IMR-90 (cell line): ENCODE results near the gene CCDC28B. TPM values are rescaled to one million over a fixed set of nuclear protein-coding genes. Genes with fewer than 3 reads are reported as not detected.

Source experiments
- ATAC-seq: fragments of 200-7000 bp; cut with Tn5 transposase; 2 replicates; pipeline ENCODE4 v1.9.1; 2020; ENCODE audit warnings: low read depth, mild to moderate bottlenecking, moderate library complexity
- BruUV-seq: library from RNA; stranded (reverse); fragments of 400-500 nt; replicated peaks from 2 replicates; lab custom pipeline; 2021; lab: Mats Ljungman, UMichigan
- CTCF ChIA-PET: fragments of 300-600 bp; formaldehyde crosslinking; extraction: SDS; loops from one replicate; lab custom pipeline; 2021; ENCODE audit warnings: antibody characterized with exemption; lab: Yijun Ruan, JAX
- POLR2A ChIA-PET: fragments of 300-600 bp; sonication (Branson Sonifier 250); formaldehyde crosslinking; loops from one replicate; lab custom pipeline; 2022; ENCODE audit warnings: antibody characterized with exemption; ENCODE audit not compliant: unreplicated experiment; lab: Charles Lee
- DNase-seq: peaks from one replicate; pipeline ENCODE4 v3.0.0; 2013
- H2AFZ ChIP-seq: replicated peaks from 2 replicates; pipeline ENCODE3; 2013; ENCODE audit warnings: low read length, mild to moderate bottlenecking; ENCODE audit not compliant: poor library complexity
- H2AK5ac ChIP-seq: 2 replicates; pipeline ENCODE4 v1.6.1; 2013; ENCODE audit warnings: low read depth, low read length, inconsistent platforms
- H2AK9ac ChIP-seq: replicated peaks from 2 replicates; pipeline ENCODE3; 2013; ENCODE audit warnings: mild to moderate bottlenecking, low read depth, low read length, moderate library complexity; ENCODE audit not compliant: poor library complexity
- H2BK120ac ChIP-seq: 2 replicates; pipeline ENCODE4 v1.6.1; 2013; ENCODE audit warnings: low read depth, low read length, inconsistent platforms
- H2BK15ac ChIP-seq: 3 replicates; pipeline ENCODE4 v1.6.1; 2013; ENCODE audit warnings: low read depth, low read length, inconsistent platforms
- H2BK20ac ChIP-seq: 2 replicates; pipeline ENCODE4 v1.6.1; 2013; ENCODE audit warnings: low read depth, mild to moderate bottlenecking, inconsistent platforms, low read length, moderate library complexity
- H2BK5ac ChIP-seq: 2 replicates; pipeline ENCODE4 v1.6.1; 2013; ENCODE audit warnings: mild to moderate bottlenecking, low read depth, low read length, inconsistent platforms; ENCODE audit not compliant: poor library complexity, severe bottlenecking
- H3K14ac ChIP-seq: replicated peaks from 2 replicates; pipeline ENCODE4 v1.6.1; 2013; ENCODE audit warnings: low read depth, low read length, inconsistent platforms
- H3K18ac ChIP-seq: 2 replicates; pipeline ENCODE4 v1.6.1; 2013; ENCODE audit warnings: low read depth, low read length, control low read depth
- H3K23ac ChIP-seq: 2 replicates; pipeline ENCODE4 v1.6.1; 2013; ENCODE audit warnings: low read depth, low read length, inconsistent platforms
- H3K27ac ChIP-seq: 2 replicates; pipeline ENCODE4 v1.5.1; 2013; ENCODE audit warnings: mild to moderate bottlenecking, control low read depth, low read length; ENCODE audit not compliant: insufficient read depth
- H3K27me3 ChIP-seq: 2 replicates; pipeline ENCODE4 v1.6.1; 2013; ENCODE audit warnings: low read length; ENCODE audit not compliant: control insufficient read depth, insufficient read depth
- H3K36me3 ChIP-seq: 2 replicates; pipeline ENCODE4 v1.6.1; 2013; ENCODE audit warnings: low read length, mixed read lengths; ENCODE audit not compliant: control insufficient read depth, insufficient read depth
- H3K4ac ChIP-seq: 2 replicates; pipeline ENCODE4 v1.6.1; 2013; ENCODE audit warnings: low read depth, low read length, inconsistent platforms
- H3K4me1 ChIP-seq: 2 replicates; pipeline ENCODE4 v1.6.1; 2013; ENCODE audit warnings: low read length, mixed read lengths; ENCODE audit not compliant: control insufficient read depth, insufficient read depth
- H3K4me2 ChIP-seq: 2 replicates; pipeline ENCODE4 v1.6.1; 2013; ENCODE audit warnings: low read depth, mild to moderate bottlenecking, control low read depth, low read length, moderate library complexity
- H3K4me3 ChIP-seq: 2 replicates; pipeline ENCODE4 v1.5.1; 2013; ENCODE audit warnings: low read depth, mild to moderate bottlenecking, control low read depth, low read length, moderate library complexity; ENCODE audit not compliant: insufficient read depth
- H3K56ac ChIP-seq: 2 replicates; pipeline ENCODE4 v1.6.1; 2013; ENCODE audit warnings: low read length, inconsistent platforms; ENCODE audit not compliant: insufficient read depth; ENCODE audit errors: extremely low read depth
- H3K79me1 ChIP-seq, 2 experiments: 2 replicates each; pipeline ENCODE4 v1.6.1; 2013; ENCODE audit warnings: low read length in 2 of 2, inconsistent platforms in 1 of 2, low read depth in 1 of 2
- H3K9ac ChIP-seq: 2 replicates; pipeline ENCODE4 v1.6.1; 2013; ENCODE audit warnings: low read depth, low read length, control low read depth
- H3K9me1 ChIP-seq: 2 replicates; pipeline ENCODE4 v1.6.1; 2013; ENCODE audit warnings: low read length, inconsistent platforms; ENCODE audit not compliant: insufficient read depth
- H3K9me3 ChIP-seq: 2 replicates; pipeline ENCODE4 v1.6.1; 2013; ENCODE audit warnings: low read length; ENCODE audit not compliant: control insufficient read depth, insufficient read depth
- H4K20me1 ChIP-seq: 2 replicates; pipeline ENCODE4 v1.6.1; 2013; ENCODE audit warnings: low read length, inconsistent platforms; ENCODE audit not compliant: insufficient read depth
- H4K5ac ChIP-seq: 2 replicates; pipeline ENCODE4 v1.6.1; 2013; ENCODE audit warnings: mild to moderate bottlenecking, low read depth, low read length, control low read depth
- H4K8ac ChIP-seq, 2 experiments: 2 replicates each; pipeline ENCODE4 v1.6.1; 2013; ENCODE audit warnings: low read depth in 2 of 2, low read length in 2 of 2, control low read depth in 1 of 2, inconsistent platforms in 1 of 2
- H4K91ac ChIP-seq: 2 replicates; pipeline ENCODE4 v1.6.1; 2013; ENCODE audit warnings: low read depth, low read length, inconsistent platforms; ENCODE audit not compliant: insufficient read depth
- CHD1 ChIP-seq: IDR thresholded peaks from 2 replicates; pipeline ENCODE4 v1.6.1; 2012; ENCODE audit warnings: low read depth, low read length, improper control_type of control experiment
- CTCF ChIP-seq: conservative IDR thresholded peaks from 2 replicates; pipeline ENCODE4 v1.5.1; 2012; ENCODE audit warnings: mild to moderate bottlenecking, low read depth, low read length, improper control_type of control experiment
- MAZ ChIP-seq: IDR thresholded peaks from 2 replicates; pipeline ENCODE4 v1.6.1; 2012; ENCODE audit warnings: low read depth, mild to moderate bottlenecking, low read length, improper control_type of control experiment, moderate library complexity, borderline replicate concordance
- MXI1 ChIP-seq: IDR thresholded peaks from 2 replicates; pipeline ENCODE4 v1.6.1; 2012; ENCODE audit warnings: low read depth, mild to moderate bottlenecking, low read length, moderate library complexity, borderline replicate concordance
- RAD21 ChIP-seq: IDR thresholded peaks from 2 replicates; pipeline ENCODE4 v1.6.1; 2012; ENCODE audit warnings: low read length, improper control_type of control experiment
- SMC3 ChIP-seq: fragments of 150-350 bp; IDR thresholded peaks from 2 replicates; pipeline ENCODE4 v1.6.1; 2016; ENCODE audit warnings: low read depth, mild to moderate bottlenecking, antibody characterized with exemption, low read length, moderate library complexity
- WGBS, 2 experiments: methylation state at CpG; one replicate each; pipeline versions ENCODE4 v1.1.5 to v1.1.7; 2013; ENCODE audit warnings: missing lambda C conversion rate in 2 of 2; ENCODE audit not compliant: insufficient read length in 1 of 2; ENCODE audit errors: extremely low coverage in 2 of 2; 5-methylcytosine and 5-hydroxymethylcytosine counted together
- dilution Hi-C: fragments of 300-500 bp; cut with HindIII; formaldehyde crosslinking; loops from one replicate; pipeline ENCODE4 v1.14.3; 2018; ENCODE audit warnings: low sequenced_read_pairs; ENCODE audit not compliant: unreplicated experiment
- in situ Hi-C: fragments of 300-500 bp; cut with MboI; formaldehyde crosslinking; loops from 3 replicates; pipeline ENCODE4 v1.14.3; 2019; ENCODE audit warnings: low sequenced_read_pairs, inconsistent platforms, mixed read lengths
- intact Hi-C: fragments of 100-400 bp; cut with micrococcal nuclease; formaldehyde crosslinking; loops from 2 replicates; pipeline ENCODE4 v1.10.0; 2022
- polyA plus RNA-seq, 3 experiments: library from polyadenylated mRNA; depleted of rRNA; stranded (reverse); fragments of >200 nt; gene quantifications; 2 replicates each; pipeline ENCODE4 v1.2.3, GENCODE V29; 2012; ENCODE audit warnings: low replicate concordance in 1 of 3
- total RNA-seq: library from RNA; depleted of rRNA; stranded (reverse); fragments of >200 nt; gene quantifications from 2 replicates; pipeline ENCODE4 v1.2.3, GENCODE V29; 2012

CCDC28B gene
- total and polyA plus RNA-seq, 2 of the 4 experiments (the other 2 are of a cell fraction), result 17.2 to 18.4 TPM

DNA sequence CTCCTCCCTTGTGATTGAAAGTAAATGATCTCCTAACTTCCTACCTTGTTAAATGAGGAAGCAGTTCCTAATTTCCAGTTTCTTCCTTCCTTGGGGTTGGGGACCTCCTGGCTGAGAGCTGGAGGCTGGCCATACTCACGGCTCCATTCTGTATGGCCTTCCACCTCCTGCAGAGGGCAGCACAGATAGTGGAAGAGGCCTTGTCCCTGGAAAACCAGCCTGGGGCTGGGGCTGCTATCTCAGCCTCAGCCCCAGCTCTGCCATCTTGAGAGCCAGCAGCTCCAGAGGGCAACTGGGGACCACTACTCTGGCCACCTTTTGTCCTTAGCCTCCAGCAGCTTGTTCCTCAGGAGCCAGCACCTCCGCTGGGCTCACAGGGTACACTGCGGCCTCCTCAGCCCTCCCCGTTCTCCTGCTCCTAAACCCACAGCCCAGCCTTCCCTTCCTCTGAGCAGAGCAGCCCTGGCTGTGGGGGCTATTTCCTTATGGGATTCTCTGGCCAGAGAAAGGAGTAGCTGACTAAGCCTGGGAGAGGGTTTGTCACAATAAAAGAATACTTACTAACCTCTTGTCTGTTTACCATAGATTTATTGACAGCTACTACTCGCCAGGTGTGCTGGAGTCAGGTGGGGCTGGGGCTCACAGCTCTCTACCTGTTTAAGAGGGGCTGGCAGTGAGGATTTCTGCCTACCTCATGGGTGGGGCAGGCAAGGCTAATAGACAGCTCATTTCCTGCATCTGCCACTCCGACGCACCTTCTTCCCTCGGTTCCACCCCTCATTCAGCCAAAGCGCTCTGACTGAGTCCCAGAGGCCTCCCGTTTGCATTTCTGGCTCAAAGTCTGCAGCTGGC lies 15.5 kb downstream of the CCDC28B start:
- Histone ChIP-seq H3K14ac (no peak overlapping the region), H2BK5ac (no peak overlapping the region), H3K56ac (no peak overlapping the region), H3K4me1 (peaks cover 3% of the 10 kb centered on the region; the same call in 1 of the 2 replicates), H4K8ac (no peak overlapping the region), H3K18ac (no peak overlapping the region), H3K4ac (no peak overlapping the region), H4K20me1 (no peaks in the 10 kb centered on the region; the same call in 1 of the 2 replicates), H3K4me2 (no peak overlapping the region), H3K27ac (no peak overlapping the region), H3K4me3 (no peak overlapping the region), H2BK20ac (no peak overlapping the region), H2BK15ac (no peak overlapping the region), H3K9me3 (no peaks in the 10 kb centered on the region), H3K79me1 (peaks cover 12 to 37% of the 10 kb centered on the region in 2 experiments), H2BK120ac (no peak overlapping the region), H3K23ac (no peak overlapping the region), H3K9me1 (peaks cover 3% of the 10 kb centered on the region), H2AK9ac (no peak overlapping the region), H3K36me3 (peaks cover 35% of the 10 kb centered on the region), H3K27me3 (no peaks in the 10 kb centered on the region), H4K91ac (no peak overlapping the region), H2AFZ (peak overlapping the region; percentile 25), H2AK5ac (no peak overlapping the region; the same call in 1 of the 2 replicates), H3K9ac (no peak overlapping the region), H4K5ac (no peak overlapping the region)
- dilution Hi-C loops, result no loop called here
- ChIA-PET CTCF (interaction anchor here (0.7 to 1.5 kb wide), 12 partner anchors 10 to 185 kb away, joined by 3 to 6 read pairs (median 4); partner anchors contain the start of genes BSDC1 and IQCC), POLR2A (no interaction called here)
- DNase-seq, result peak; percentile 66
- peak; percentile 97 for ATAC-seq
- BruUV-seq, result no TSS peak
- in situ Hi-C loops, result loop anchor here (10.0 kb wide), 1 partner anchor 109 kb away; no protein-coding TSS in a partner anchor
- intact Hi-C loops, result loop anchor here (1.0 kb wide), 4 partner anchors 100 to 198 kb away; partner anchors contain the start of gene BSDC1
- WGBS, 2 experiments, result 20% methylated on average over 1 of the region's 10 CpGs; no CpG with 5 or more reads in 1 of the 2 experiments
- TF ChIP-seq CHD1 (no peak), SMC3 (peak; percentile 90), MXI1 (no peak), MAZ (peak; percentile 42; the same call in 1 of the 2 replicates), CTCF (peak; percentile 83), RAD21 (peak; percentile 91)
